Sigmoid colon (tissue), 4 donors: Measurements from ENCODE around the gene PPM1F.

ENCODE experiments used
- CTCF ChIP-seq, 4 experiments: fragments of 450-650 bp in 3 of 4; fragments of 200-600 bp in 1 of 4; IDR thresholded peaks; one replicate each; pipeline ENCODE4 v1.5.1; 2016 to 2019; ENCODE audit warnings: antibody characterized with exemption in 4 of 4, mild to moderate bottlenecking in 3 of 4, moderate library complexity in 2 of 4
- EP300 ChIP-seq, 4 donors: sonication (generic); formaldehyde crosslinking; IDR thresholded peaks; one replicate each; pipeline ENCODE4 v1.6.1; 2017; ENCODE audit warnings: antibody characterized with exemption in 4 of 4
- POLR2A ChIP-seq, 2 donors: fragments of 450-650 bp; IDR thresholded peaks; one replicate each; pipeline ENCODE4 v1.6.1; 2016; ENCODE audit warnings: antibody characterized with exemption in 2 of 2, mild to moderate bottlenecking in 2 of 2, moderate library complexity in 2 of 2

GRCh38 chr22:21970800-21971617, 18.4 kb upstream of the PPM1F start:
- TF ChIP-seq CTCF (IDR thresholded peaks at IDR 0.05) (no peak), POLR2A (IDR thresholded peaks at IDR 0.05) (no peak), EP300 (IDR thresholded peaks at IDR 0.05) (no peak)
